Common myeloid progenitor, CD34-positive (primary cell): ENCODE measurements around the gene ZXDC.
A peak's percentile ranks its signal among the peaks of the same experiment; 100 is the strongest.

Experiments used
- CTCF ChIA-PET: fragments of 350-600 bp; sonication (Branson Sonifier 250); formaldehyde crosslinking; loops from one replicate; lab custom pipeline; 2021; ENCODE audit warnings: antibody characterized with exemption; lab: Charles Lee
- POLR2A ChIA-PET: fragments of 350-600 bp; sonication (Branson Sonifier 250); formaldehyde crosslinking; loops from one replicate; lab custom pipeline; 2021; ENCODE audit warnings: antibody characterized with exemption; lab: Charles Lee
- DNase-seq, 3 donors: peaks; one replicate each; pipeline versions ENCODE4 v3.0.0 to v3.0.0-alpha.2; 2013
- H3K27ac ChIP-seq, 2 experiments: 1 replicate in 1 of 2; 2 replicates in 1 of 2; pipeline ENCODE4 v1.7.0; 2013; ENCODE audit warnings: inconsistent platforms in 2 of 2, low read length in 2 of 2, mild to moderate bottlenecking in 2 of 2, low read depth in 1 of 2, moderate library complexity in 1 of 2; ENCODE audit not compliant: severe bottlenecking in 2 of 2, insufficient read depth in 1 of 2, poor library complexity in 1 of 2
- H3K27me3 ChIP-seq, 5 experiments: replicated peaks in 2 of 5; 1 replicate in 3 of 5; 2 replicates in 2 of 5; pipeline versions ENCODE4 v1.6.1 to v1.7.0; 2013; ENCODE audit warnings: low read length in 4 of 5, mild to moderate bottlenecking in 2 of 5, moderate library complexity in 2 of 5, inconsistent platforms in 1 of 5; ENCODE audit not compliant: insufficient read depth in 5 of 5, control insufficient read depth in 4 of 5
- H3K36me3 ChIP-seq, 4 experiments: 1 replicate in 2 of 4; 2 replicates in 2 of 4; pipeline versions ENCODE4 v1.6.1 to v1.7.0; 2013; ENCODE audit warnings: low read length in 3 of 4, control low read depth in 1 of 4, mild to moderate bottlenecking in 1 of 4; ENCODE audit not compliant: control insufficient read depth in 4 of 4, insufficient read depth in 4 of 4
- H3K4me1 ChIP-seq, 4 experiments: 1 replicate in 3 of 4; 2 replicates in 1 of 4; pipeline versions ENCODE4 v1.6.1 to v1.7.1; 2013; ENCODE audit warnings: low read length in 3 of 4, mild to moderate bottlenecking in 3 of 4, control low read depth in 1 of 4, inconsistent platforms in 1 of 4, moderate library complexity in 1 of 4; ENCODE audit not compliant: control insufficient read depth in 4 of 4, insufficient read depth in 4 of 4; ENCODE audit errors: control extremely low read depth in 1 of 4
- H3K4me3 ChIP-seq, 7 experiments: 1 replicate in 4 of 7; 2 replicates in 3 of 7; pipeline versions ENCODE4 v1.5.1 to v1.7.0; 2013; ENCODE audit warnings: mild to moderate bottlenecking in 7 of 7, low read length in 6 of 7, moderate library complexity in 6 of 7, inconsistent platforms in 2 of 7, low read depth in 2 of 7, control low read depth in 1 of 7; ENCODE audit not compliant: insufficient read depth in 4 of 7, control insufficient read depth in 1 of 7; ENCODE audit errors: extremely low read depth in 1 of 7
- H3K9me3 ChIP-seq, 5 experiments: 1 replicate in 4 of 5; 2 replicates in 1 of 5; pipeline versions ENCODE4 v1.6.1 to v1.7.1; 2013; ENCODE audit warnings: low read length in 4 of 5, mild to moderate bottlenecking in 2 of 5, inconsistent platforms in 1 of 5, low read depth in 1 of 5, moderate library complexity in 1 of 5; ENCODE audit not compliant: control insufficient read depth in 4 of 5, insufficient read depth in 2 of 5; ENCODE audit errors: control extremely low read depth in 1 of 5
- WGBS: methylation state at CpG from one replicate; pipeline ENCODE4 v1.1.5; 2013; ENCODE audit not compliant: insufficient coverage; 5-methylcytosine and 5-hydroxymethylcytosine counted together

ZXDC gene

DNA sequence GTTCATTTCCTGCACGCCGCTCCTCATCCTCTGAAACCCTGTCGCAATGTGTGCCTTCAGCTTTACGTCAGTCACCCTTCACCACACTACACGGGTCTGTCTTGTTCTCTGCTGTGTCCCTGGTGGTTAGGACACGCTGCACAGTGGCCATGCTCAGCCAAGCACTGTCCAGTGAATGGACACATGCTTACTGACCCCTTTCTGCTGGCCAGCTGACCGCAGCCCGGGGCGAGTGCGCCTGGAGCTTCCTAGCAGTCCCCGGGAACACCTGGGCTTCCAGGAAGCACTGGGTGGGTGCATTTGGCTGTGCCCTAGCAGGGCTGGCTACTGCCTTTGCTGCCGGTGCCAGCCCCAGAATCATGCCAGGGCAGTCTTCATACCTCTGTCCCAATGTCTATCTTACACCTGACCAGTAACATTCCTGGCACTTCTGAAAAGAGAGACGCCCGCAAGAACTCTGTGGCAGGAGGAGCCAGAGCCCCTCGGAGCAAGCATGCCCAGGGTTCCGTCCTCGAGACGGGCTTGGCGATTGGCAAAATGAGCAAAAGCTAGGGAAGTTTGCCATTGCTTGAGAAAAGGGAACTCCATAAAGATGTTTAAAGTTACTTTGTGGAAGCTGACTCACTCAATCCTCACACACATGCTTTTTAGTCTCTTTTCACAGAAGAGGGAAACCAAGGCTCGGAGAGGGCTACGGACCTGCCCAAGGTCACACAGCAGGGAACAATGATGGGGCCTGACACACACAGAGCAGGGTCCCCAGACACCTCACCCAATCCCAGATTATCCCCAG lies 15.7 kb upstream of the ZXDC start:
- Histone ChIP-seq H3K4me3 (no peak overlapping the region), H3K27me3 (no peaks in the 10 kb centered on the region), H3K4me1 (peaks cover 0 to 41% (median 17%) of the 10 kb centered on the region in 4 experiments), H3K9me3 (no peaks in the 10 kb centered on the region), H3K36me3 (no peaks in the 10 kb centered on the region), H3K27ac (no peak overlapping the region)
- 96% methylated on average over 21 of the region's 21 CpGs for WGBS
- POLR2A ChIA-PET: no interaction called here
- CTCF ChIA-PET: interaction anchor here (1.2 kb wide), 1 partner anchor 8 kb away, joined by 3 read pairs; no protein-coding TSS in a partner anchor
- DNase-seq: no peak

DNA sequence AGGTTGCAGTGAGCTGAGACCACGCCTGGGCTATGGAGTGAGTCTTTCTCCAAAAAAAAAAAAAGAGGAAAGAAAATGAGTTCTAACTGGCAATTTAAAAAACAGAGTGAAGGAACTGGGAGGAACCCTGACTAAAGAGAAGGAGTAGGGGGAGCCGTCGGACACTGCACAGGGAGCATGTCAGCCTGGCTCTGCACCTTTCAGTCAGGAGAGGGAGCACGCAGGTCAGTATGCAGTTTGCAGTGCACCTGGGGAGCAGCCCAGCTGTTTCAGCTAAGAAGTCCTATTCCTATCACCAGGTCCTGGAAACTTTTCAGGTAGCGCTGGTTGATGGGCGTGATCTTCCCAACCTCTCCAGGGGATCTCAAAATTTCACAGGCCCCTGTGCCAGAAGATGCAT lies 14.9 kb upstream of the ZXDC start:
- no peak overlapping the region for H3K4me3 ChIP-seq
- H3K36me3 ChIP-seq: no peaks in the 10 kb centered on the region
- no peaks in the 10 kb centered on the region for H3K9me3 ChIP-seq
- DNase-seq: no peak
- H3K4me1 ChIP-seq: peaks cover 0 to 45% (median 18%) of the 10 kb centered on the region in 4 experiments
- no peak overlapping the region for H3K27ac ChIP-seq
- no peaks in the 10 kb centered on the region for H3K27me3 ChIP-seq
- ChIA-PET CTCF (interaction anchor here (1.5 kb wide), 1 partner anchor 9 kb away, joined by 3 read pairs; no protein-coding TSS in a partner anchor), POLR2A (interaction anchor here (0.7 kb wide), 1 partner anchor 1155 kb away, joined by 3 read pairs; no protein-coding TSS in a partner anchor)
- WGBS: 96% methylated on average over 6 of the region's 6 CpGs

DNA sequence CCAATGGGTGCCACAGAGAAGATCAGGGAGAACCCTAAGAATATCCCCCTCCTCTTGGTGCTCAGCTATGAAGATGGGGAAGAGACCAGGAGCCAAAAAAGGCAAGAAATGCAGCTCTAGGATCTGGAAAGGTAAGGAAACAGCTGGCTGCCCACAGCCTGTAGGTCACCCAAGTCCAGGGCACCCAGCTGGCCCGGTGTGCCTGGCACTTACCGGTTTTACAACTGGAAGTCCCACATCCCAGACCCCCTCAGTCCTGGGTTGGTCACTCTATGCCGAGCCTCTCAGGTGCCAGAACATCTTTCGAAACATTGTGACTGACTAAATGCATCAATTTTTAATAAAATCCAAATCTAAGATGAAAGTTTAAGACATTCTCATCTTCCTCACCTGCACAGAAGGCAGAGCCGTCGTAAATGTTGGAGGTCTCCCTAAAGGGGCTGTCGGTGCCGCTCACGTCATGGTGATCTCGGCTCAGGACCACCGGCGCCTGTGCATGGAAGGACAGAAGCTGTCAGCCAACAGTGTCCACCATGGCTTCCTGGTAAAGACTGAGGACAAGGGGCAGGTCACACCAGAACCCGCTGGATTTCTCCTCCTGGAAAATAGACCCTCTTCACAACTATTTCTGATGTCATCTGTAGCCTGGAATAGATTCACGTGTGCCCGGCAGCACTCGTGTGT lies 13.3 kb upstream of the ZXDC start:
- Histone ChIP-seq H3K36me3 (no peaks in the 10 kb centered on the region), H3K27me3 (no peaks in the 10 kb centered on the region), H3K9me3 (no peaks in the 10 kb centered on the region), H3K4me3 (no peak overlapping the region), H3K4me1 (peaks cover 0 to 53% (median 16%) of the 10 kb centered on the region in 4 experiments), H3K27ac (no peak overlapping the region)
- POLR2A ChIA-PET: no interaction called here
- 98% methylated on average over 16 of the region's 16 CpGs for WGBS
- no peak for DNase-seq
- CTCF ChIA-PET: interaction anchor here (1.1 to 1.5 kb wide), 2 partner anchors 10 to 31 kb away, joined by 3 to 4 read pairs; no protein-coding TSS in a partner anchor

DNA sequence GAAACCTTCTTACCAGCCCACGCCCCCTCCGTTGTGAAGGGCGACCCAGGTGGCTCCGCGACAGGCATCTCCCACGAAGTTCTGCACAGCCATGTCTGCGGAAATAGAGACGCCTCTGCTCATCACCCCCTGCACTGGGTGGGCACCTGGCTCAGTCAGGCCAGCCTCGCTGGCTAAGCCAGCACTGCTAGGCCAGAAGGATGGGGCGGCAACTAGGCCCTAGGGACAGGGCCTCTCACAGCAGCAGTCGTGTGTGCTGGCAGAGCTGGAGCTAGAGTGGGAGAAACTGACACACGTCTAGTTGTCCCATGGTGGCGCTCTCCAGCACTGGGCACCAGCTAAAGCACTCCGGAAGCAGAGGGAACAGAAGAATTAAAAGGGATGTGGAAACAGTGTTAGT lies 12.5 kb upstream of the ZXDC start:
- no peaks in the 10 kb centered on the region for H3K36me3 ChIP-seq
- H3K4me3 ChIP-seq: no peak overlapping the region
- POLR2A ChIA-PET: no interaction called here
- no peaks in the 10 kb centered on the region for H3K9me3 ChIP-seq
- CTCF ChIA-PET: interaction anchor here (1.0 to 2.0 kb wide), 2 partner anchors 23 to 35 kb away, joined by 3 to 4 read pairs; partner anchors contain the start of gene CHST13
- H3K27ac ChIP-seq: no peak overlapping the region
- WGBS: 85% methylated on average over 12 of the region's 14 CpGs
- H3K4me1 ChIP-seq: peaks cover 0 to 53% (median 16%) of the 10 kb centered on the region in 4 experiments
- H3K27me3 ChIP-seq: no peaks in the 10 kb centered on the region
- DNase-seq: no peak

DNA sequence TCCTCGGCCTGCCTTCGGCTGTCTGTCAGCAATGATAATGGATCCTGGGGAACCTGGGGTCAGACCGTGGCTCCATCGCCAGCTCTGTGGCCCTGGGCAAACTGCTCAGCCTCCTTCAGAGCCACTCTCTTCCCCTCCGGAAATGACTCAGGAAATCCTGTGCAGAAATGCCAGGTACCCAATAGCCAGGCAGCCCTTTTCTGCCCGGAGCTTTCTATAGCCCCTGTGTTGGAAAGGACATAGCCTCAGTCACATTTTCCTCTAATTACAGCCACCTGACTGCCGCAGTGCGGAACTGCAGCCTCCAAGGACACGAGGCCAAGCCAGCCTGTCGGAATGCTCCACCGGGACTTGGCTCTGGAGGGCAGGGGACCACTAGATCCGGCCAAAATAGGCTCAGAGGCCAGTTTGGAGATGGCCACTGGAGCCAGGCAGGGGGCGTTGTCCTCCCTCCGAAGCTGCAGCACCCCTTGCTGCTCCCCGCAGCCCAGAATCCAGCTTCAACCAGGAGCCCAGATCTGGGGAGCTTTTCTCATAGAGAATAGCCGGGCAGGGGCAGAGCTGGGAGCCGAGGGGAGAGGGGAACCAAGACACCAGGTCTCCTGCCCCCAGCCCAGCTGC lies 11.6 kb upstream of the ZXDC start:
- Histone ChIP-seq H3K27ac (no peak overlapping the region), H3K4me1 (peaks cover 0 to 53% (median 16%) of the 10 kb centered on the region in 4 experiments), H3K4me3 (peak overlapping the region in 1 of 7 experiments; percentile 21), H3K36me3 (no peaks in the 10 kb centered on the region), H3K27me3 (no peaks in the 10 kb centered on the region), H3K9me3 (no peaks in the 10 kb centered on the region)
- POLR2A ChIA-PET: no interaction called here
- 44% methylated on average over 15 of the region's 17 CpGs for WGBS
- CTCF ChIA-PET: interaction anchor here (1.0 to 2.0 kb wide), 7 partner anchors 8 to 36 kb away, joined by 3 to 4 read pairs (median 3); partner anchors contain the start of gene CHST13
- DNase-seq: peak; percentile 30 to 67 (median 66)

DNA sequence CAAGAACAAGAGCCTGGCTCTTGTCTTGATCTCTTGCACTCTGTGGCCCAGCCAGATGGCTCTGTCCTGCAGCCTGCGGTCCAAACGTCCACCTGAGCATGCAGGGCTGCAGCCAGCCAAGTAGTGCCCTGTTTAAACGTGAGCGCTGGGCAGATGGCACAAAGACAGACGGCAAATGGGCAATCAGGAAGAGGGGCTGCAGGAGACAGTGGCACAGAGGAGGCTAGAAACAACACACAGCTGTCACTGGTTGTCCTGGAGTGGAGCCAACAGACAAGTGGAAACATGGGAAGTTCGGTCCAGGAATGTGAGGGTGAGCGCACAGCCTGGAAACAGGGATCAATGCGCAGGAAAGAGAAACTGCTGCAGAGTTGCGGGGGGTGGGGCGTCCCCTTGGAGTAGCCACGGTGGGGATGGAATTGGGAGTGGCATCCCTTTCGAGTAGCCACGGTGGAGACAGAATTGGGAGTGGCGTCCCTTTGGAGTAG lies 10.7 kb upstream of the ZXDC start:
- Histone ChIP-seq H3K9me3 (no peaks in the 10 kb centered on the region), H3K4me3 (no peak overlapping the region), H3K36me3 (no peaks in the 10 kb centered on the region), H3K4me1 (peaks cover 0 to 45% (median 16%) of the 10 kb centered on the region in 4 experiments), H3K27me3 (no peaks in the 10 kb centered on the region), H3K27ac (no peak overlapping the region)
- DNase-seq: no peak
- ChIA-PET CTCF (interaction anchor here (1.0 to 2.0 kb wide), 4 partner anchors 9 to 37 kb away, joined by 3 to 4 read pairs (median 4); partner anchors contain the start of gene CHST13), POLR2A (no interaction called here)
- WGBS: 97% methylated on average over 13 of the region's 14 CpGs
